ENCODE data around the gene TP63.
A peak's percentile ranks its signal among the peaks of the same experiment; 100 is the strongest.

TP63 gene

DNA sequence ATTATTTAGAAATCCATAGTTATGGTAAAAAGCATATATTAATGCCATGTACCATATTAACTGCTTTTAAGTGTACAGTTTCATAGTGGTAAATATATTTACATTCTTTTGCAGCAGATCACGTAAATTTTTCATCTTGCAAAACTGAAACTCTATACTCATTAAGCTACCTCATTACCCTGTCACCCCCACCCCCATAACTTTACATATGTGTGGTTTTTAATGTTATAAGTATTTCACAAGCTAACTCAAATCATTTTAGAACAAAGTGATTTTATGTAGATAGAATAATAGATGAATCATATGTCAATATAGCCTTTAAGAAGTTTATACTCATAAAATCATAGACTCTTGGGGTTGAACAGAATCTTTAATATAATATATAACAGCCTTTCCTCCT, 7.1 kb upstream of the TP63 start:
- Histone ChIP-seq H3K36me3 (ENCODE audit: control insufficient read depth in 1 of 2, insufficient read depth in 2 of 2, low read length in 2 of 2) (no peaks in the 10 kb centered on the region), H3K4me1 (ENCODE audit: control insufficient read depth in 1 of 2, insufficient read depth in 2 of 2, low read length in 2 of 2) (no peaks in the 10 kb centered on the region), H3K9ac (ENCODE audit: low read depth in 1 of 2, low read length in 2 of 2) (no peak overlapping the region), H3K27me3 (ENCODE audit: control insufficient read depth in 1 of 2, insufficient read depth in 2 of 2, low read length in 2 of 2) (no peaks in the 10 kb centered on the region), H3K27ac (ENCODE audit: low read depth, low read length) (no peak overlapping the region), H3K9me3 (ENCODE audit: control insufficient read depth in 1 of 2, low read length in 2 of 2) (no peaks in the 10 kb centered on the region), H3K4me3 (ENCODE audit: low read depth in 1 of 2, low read length in 2 of 2) (no peak overlapping the region)

DNA sequence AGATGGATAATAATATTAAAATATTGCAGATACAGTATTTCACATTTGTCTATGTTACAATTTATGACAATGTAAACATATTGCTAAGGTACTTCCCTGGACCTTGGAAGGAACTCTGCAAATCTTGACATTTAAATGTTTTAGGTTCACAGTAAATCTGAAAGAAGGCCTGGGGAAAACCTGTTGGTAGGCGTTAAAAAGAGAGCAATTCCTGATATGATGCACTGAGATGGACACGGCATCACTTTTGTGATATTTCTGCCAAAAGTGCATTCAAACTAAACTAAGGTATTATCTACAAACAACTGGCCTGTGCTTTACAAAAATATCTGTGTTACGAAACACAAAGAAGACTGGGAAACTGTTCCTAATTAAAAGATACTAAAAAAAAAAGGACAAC, 6.1 kb upstream of the TP63 start:
- Histone ChIP-seq H3K36me3 (ENCODE audit: control insufficient read depth in 1 of 2, insufficient read depth in 2 of 2, low read length in 2 of 2) (no peaks in the 10 kb centered on the region), H3K9me3 (ENCODE audit: control insufficient read depth in 1 of 2, low read length in 2 of 2) (no peaks in the 10 kb centered on the region), H3K27ac (ENCODE audit: low read depth, low read length) (no peak overlapping the region), H3K9ac (ENCODE audit: low read depth in 1 of 2, low read length in 2 of 2) (no peak overlapping the region), H3K4me3 (ENCODE audit: low read depth in 1 of 2, low read length in 2 of 2) (no peak overlapping the region), H3K27me3 (ENCODE audit: control insufficient read depth in 1 of 2, insufficient read depth in 2 of 2, low read length in 2 of 2) (no peaks in the 10 kb centered on the region), H3K4me1 (ENCODE audit: control insufficient read depth in 1 of 2, insufficient read depth in 2 of 2, low read length in 2 of 2) (no peaks in the 10 kb centered on the region)

DNA sequence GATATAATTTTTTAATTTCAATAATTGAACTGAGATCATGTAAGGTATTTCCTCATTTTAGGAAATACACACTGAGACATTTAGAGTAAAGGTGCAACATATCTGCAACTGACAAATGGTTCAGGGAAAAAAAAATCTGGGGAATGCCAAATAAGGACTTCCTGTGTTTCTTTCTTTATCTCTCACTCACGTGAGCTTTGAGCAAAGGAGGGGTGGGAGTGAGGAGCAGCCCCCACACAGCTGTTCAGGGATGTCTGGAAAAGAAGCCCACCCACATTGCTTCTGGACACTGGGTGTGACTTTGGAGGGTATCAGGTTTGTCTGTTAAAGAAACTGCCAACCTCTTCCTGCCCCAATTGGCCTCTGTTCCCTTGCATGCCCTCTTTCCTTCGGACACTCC, 5.6 kb upstream of the TP63 start:
- H3K36me3 ChIP-seq (ENCODE audit: control insufficient read depth in 1 of 2, insufficient read depth in 2 of 2, low read length in 2 of 2): no peaks in the 10 kb centered on the region
- H3K4me1 ChIP-seq (ENCODE audit: control insufficient read depth in 1 of 2, insufficient read depth in 2 of 2, low read length in 2 of 2): no peaks in the 10 kb centered on the region
- no peak overlapping the region for H3K9ac ChIP-seq (ENCODE audit: low read depth in 1 of 2, low read length in 2 of 2)
- no peak overlapping the region for H3K27ac ChIP-seq (ENCODE audit: low read depth, low read length)
- no peak overlapping the region for H3K4me3 ChIP-seq (ENCODE audit: low read depth in 1 of 2, low read length in 2 of 2)
- no peaks in the 10 kb centered on the region for H3K27me3 ChIP-seq (ENCODE audit: control insufficient read depth in 1 of 2, insufficient read depth in 2 of 2, low read length in 2 of 2)
- H3K9me3 ChIP-seq (ENCODE audit: control insufficient read depth in 1 of 2, low read length in 2 of 2): no peaks in the 10 kb centered on the region

DNA sequence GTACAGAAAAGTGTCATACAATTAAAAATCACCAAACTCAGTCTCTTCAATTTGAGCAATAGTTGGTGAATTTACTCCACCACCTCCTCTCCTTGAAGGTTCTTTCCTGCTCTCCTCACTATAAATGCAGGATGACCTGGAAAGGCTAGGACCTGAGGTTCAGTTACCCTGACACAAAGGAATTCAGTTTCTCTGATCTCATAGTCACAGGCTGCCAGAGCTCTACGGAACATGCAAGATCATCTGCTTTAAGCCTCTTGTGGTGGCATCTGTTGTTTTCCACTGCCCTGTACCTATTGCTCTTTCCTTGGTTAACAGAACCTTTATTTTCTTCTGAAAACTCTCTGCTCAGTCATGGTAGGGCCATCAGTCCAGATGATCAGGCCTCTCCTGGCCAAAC, 4.9 kb upstream of the TP63 start:
- no peaks in the 10 kb centered on the region for H3K36me3 ChIP-seq (ENCODE audit: control insufficient read depth in 1 of 2, insufficient read depth in 2 of 2, low read length in 2 of 2)
- H3K9ac ChIP-seq (ENCODE audit: low read depth in 1 of 2, low read length in 2 of 2): no peak overlapping the region
- H3K4me1 ChIP-seq (ENCODE audit: control insufficient read depth in 1 of 2, insufficient read depth in 2 of 2, low read length in 2 of 2): no peaks in the 10 kb centered on the region
- no peak overlapping the region for H3K27ac ChIP-seq (ENCODE audit: low read depth, low read length)
- H3K4me3 ChIP-seq (ENCODE audit: low read depth in 1 of 2, low read length in 2 of 2): no peak overlapping the region
- no peaks in the 10 kb centered on the region for H3K27me3 ChIP-seq (ENCODE audit: control insufficient read depth in 1 of 2, insufficient read depth in 2 of 2, low read length in 2 of 2)
- H3K9me3 ChIP-seq (ENCODE audit: control insufficient read depth in 1 of 2, low read length in 2 of 2): no peaks in the 10 kb centered on the region

DNA sequence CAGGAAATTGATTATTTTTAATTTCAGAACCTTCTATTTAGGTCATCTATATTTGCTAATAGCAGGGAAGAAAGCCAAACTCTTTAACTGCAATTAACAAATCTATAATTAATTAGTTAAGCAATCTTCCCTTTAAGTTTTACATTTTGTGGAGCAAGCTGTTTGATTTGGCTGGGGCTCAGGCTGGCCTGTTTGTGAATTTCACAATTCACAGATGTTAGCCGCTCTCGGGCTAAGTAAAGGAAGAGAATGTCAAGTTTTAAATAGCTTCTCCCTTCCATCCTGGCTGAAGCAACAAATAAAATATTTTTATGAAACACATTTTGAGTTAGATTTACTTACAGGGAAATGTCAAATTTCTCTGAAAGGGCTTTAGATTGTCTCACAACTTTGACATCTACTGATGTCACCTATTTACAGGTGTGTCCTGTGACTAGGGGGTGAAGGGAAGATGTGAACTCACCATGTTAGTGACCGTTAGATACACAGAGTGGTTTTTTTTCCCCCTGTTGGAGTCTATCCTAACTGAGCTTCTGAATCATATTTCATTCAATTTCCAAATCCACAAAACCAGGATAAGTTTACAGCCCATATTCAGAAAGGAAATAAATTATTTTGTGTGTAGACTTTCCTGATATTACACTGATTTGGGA, 1.3 kb upstream of the TP63 start:
- no peaks in the 10 kb centered on the region for H3K27me3 ChIP-seq (ENCODE audit: control insufficient read depth in 1 of 2, insufficient read depth in 2 of 2, low read length in 2 of 2)
- H3K27ac ChIP-seq (ENCODE audit: low read depth, low read length): no peak overlapping the region
- H3K4me3 ChIP-seq (ENCODE audit: low read depth in 1 of 2, low read length in 2 of 2): no peak overlapping the region
- no peaks in the 10 kb centered on the region for H3K4me1 ChIP-seq (ENCODE audit: control insufficient read depth in 1 of 2, insufficient read depth in 2 of 2, low read length in 2 of 2)
- no peaks in the 10 kb centered on the region for H3K9me3 ChIP-seq (ENCODE audit: control insufficient read depth in 1 of 2, low read length in 2 of 2)
- H3K36me3 ChIP-seq (ENCODE audit: control insufficient read depth in 1 of 2, insufficient read depth in 2 of 2, low read length in 2 of 2): no peaks in the 10 kb centered on the region
- no peak overlapping the region for H3K9ac ChIP-seq (ENCODE audit: low read depth in 1 of 2, low read length in 2 of 2)

DNA sequence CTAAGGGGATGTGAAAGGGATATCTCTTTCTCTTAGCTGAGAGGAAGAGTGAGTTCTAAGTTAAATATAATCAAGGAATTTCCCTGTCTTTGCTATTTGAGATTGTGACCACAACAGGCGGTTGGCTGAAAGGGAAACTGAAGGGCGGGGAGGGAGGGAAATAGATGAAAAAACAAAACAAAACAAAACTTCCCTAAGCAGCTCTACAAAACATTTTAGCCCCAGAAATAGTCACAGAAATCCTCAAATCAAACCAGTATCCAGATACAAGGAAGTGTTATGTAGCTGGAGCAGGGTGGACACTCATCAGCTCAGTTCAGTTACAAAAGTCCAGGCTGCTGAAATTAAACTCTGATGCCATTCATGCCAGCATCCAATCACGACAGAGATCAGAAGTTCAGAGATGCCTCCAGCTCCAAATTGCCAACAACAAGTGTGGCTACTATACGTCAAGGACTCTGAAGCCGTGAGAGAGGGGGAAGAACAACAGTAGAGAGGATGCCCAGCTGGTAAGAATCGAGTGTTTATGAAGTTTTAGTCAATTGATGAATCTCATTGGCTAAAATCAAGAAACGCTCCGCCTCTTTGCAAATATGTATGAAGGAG, 319 bp upstream of the TP63 start:
- H3K27me3 ChIP-seq (ENCODE audit: control insufficient read depth in 1 of 2, insufficient read depth in 2 of 2, low read length in 2 of 2): no peaks in the 10 kb centered on the region
- no peak overlapping the region for H3K9ac ChIP-seq (ENCODE audit: low read depth in 1 of 2, low read length in 2 of 2)
- H3K4me3 ChIP-seq (ENCODE audit: low read depth in 1 of 2, low read length in 2 of 2): peak overlapping the region in 1 of 2 donors; percentile 23
- no peak overlapping the region for H3K27ac ChIP-seq (ENCODE audit: low read depth, low read length)
- no peaks in the 10 kb centered on the region for H3K9me3 ChIP-seq (ENCODE audit: control insufficient read depth in 1 of 2, low read length in 2 of 2)
- H3K36me3 ChIP-seq (ENCODE audit: control insufficient read depth in 1 of 2, insufficient read depth in 2 of 2, low read length in 2 of 2): no peaks in the 10 kb centered on the region
- H3K4me1 ChIP-seq (ENCODE audit: control insufficient read depth in 1 of 2, insufficient read depth in 2 of 2, low read length in 2 of 2): no peaks in the 10 kb centered on the region

DNA sequence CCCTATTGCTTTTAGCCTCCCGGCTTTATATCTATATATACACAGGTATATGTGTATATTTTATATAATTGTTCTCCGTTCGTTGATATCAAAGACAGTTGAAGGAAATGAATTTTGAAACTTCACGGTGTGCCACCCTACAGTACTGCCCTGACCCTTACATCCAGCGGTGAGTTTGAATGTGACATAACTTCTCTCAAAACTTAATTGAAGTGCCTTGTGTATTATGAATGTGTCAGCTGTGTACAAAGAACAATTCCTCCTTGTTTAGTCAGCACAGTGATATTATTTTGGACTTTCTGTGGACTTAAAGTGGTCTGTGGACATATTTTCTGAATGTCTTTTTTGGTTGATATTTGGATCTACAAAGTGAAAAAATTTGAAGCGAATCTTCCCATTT, 220 bp downstream of the TP63 start:
- H3K9ac ChIP-seq (ENCODE audit: low read depth in 1 of 2, low read length in 2 of 2): no peak overlapping the region
- no peaks in the 10 kb centered on the region for H3K4me1 ChIP-seq (ENCODE audit: control insufficient read depth in 1 of 2, insufficient read depth in 2 of 2, low read length in 2 of 2)
- H3K27ac ChIP-seq (ENCODE audit: low read depth, low read length): no peak overlapping the region
- H3K27me3 ChIP-seq (ENCODE audit: control insufficient read depth in 1 of 2, insufficient read depth in 2 of 2, low read length in 2 of 2): no peaks in the 10 kb centered on the region
- no peaks in the 10 kb centered on the region for H3K9me3 ChIP-seq (ENCODE audit: control insufficient read depth in 1 of 2, low read length in 2 of 2)
- no peak overlapping the region for H3K4me3 ChIP-seq (ENCODE audit: low read depth in 1 of 2, low read length in 2 of 2)
- H3K36me3 ChIP-seq (ENCODE audit: control insufficient read depth in 1 of 2, insufficient read depth in 2 of 2, low read length in 2 of 2): no peaks in the 10 kb centered on the region

DNA sequence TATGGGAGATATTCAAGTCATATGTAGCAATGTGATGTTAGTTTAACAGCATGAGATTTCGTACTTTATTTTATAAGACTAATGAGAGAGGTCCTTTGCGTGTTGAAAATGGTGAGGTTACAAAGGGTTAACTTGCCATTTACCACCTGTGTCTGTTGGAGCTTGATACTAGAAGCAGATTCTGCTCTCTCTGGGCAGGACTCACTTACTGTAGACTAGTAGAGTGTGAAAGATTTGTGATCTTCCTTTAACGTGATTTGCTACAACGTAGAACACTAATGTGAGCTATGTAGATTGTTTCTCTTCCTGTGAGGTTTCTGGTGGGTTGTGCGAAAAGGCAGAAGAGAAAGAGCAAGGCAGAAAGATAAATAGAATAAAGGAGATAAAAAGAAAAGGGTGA, 1.1 kb downstream of the TP63 start:
- Histone ChIP-seq H3K36me3 (ENCODE audit: control insufficient read depth in 1 of 2, insufficient read depth in 2 of 2, low read length in 2 of 2) (no peaks in the 10 kb centered on the region), H3K27ac (ENCODE audit: low read depth, low read length) (no peak overlapping the region), H3K27me3 (ENCODE audit: control insufficient read depth in 1 of 2, insufficient read depth in 2 of 2, low read length in 2 of 2) (no peaks in the 10 kb centered on the region), H3K4me3 (ENCODE audit: low read depth in 1 of 2, low read length in 2 of 2) (no peak overlapping the region), H3K9me3 (ENCODE audit: control insufficient read depth in 1 of 2, low read length in 2 of 2) (no peaks in the 10 kb centered on the region), H3K4me1 (ENCODE audit: control insufficient read depth in 1 of 2, insufficient read depth in 2 of 2, low read length in 2 of 2) (no peaks in the 10 kb centered on the region), H3K9ac (ENCODE audit: low read depth in 1 of 2, low read length in 2 of 2) (no peak overlapping the region)

DNA sequence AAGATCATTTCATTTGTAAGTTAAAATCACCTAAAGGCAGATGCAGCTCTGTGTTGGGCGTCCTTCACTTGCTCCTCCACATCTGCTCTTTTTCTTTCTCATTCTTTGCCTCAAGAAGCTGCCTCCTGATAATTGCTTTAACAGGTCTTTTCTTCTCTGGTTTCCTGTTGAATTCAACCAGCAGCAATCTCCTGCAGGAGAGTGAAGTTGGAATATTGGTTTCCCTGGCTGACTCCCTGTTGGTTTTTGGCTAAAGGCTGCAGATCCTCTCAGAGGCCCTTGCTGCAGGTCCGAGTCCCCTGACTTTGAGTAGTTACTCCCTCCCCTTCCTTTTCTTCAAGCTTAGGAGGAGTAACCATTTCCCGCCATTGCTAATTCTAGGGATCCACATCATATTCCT, 4.2 kb downstream of the TP63 start:
- Histone ChIP-seq H3K27ac (ENCODE audit: low read depth, low read length) (no peak overlapping the region), H3K4me1 (ENCODE audit: control insufficient read depth in 1 of 2, insufficient read depth in 2 of 2, low read length in 2 of 2) (no peaks in the 10 kb centered on the region), H3K4me3 (ENCODE audit: low read depth in 1 of 2, low read length in 2 of 2) (no peak overlapping the region), H3K36me3 (ENCODE audit: control insufficient read depth in 1 of 2, insufficient read depth in 2 of 2, low read length in 2 of 2) (no peaks in the 10 kb centered on the region), H3K9ac (ENCODE audit: low read depth in 1 of 2, low read length in 2 of 2) (no peak overlapping the region), H3K27me3 (ENCODE audit: control insufficient read depth in 1 of 2, insufficient read depth in 2 of 2, low read length in 2 of 2) (no peaks in the 10 kb centered on the region), H3K9me3 (ENCODE audit: control insufficient read depth in 1 of 2, low read length in 2 of 2) (no peaks in the 10 kb centered on the region)

DNA sequence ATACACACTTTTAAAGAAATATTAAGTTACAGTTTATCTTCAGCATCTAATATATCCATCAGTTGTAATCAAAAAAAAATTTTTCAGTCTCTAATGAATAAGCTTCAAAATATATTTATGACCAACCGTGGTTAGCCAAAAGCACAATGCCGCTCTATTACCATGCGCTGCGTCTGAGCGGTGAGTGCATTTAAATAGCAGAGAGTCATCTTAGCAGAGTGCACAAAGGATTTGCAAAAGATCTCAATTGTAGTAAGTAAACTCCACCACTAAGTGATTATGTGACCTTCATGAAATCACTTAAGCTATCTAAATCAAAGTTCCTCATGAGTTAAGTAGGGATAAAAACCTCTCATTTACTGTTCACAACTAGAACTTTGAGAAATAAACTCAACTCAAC, 4.9 kb downstream of the TP63 start:
- H3K27ac ChIP-seq (ENCODE audit: low read depth, low read length): no peak overlapping the region
- no peaks in the 10 kb centered on the region for H3K36me3 ChIP-seq (ENCODE audit: control insufficient read depth in 1 of 2, insufficient read depth in 2 of 2, low read length in 2 of 2)
- H3K4me1 ChIP-seq (ENCODE audit: control insufficient read depth in 1 of 2, insufficient read depth in 2 of 2, low read length in 2 of 2): no peaks in the 10 kb centered on the region
- H3K9ac ChIP-seq (ENCODE audit: low read depth in 1 of 2, low read length in 2 of 2): no peak overlapping the region
- no peak overlapping the region for H3K4me3 ChIP-seq (ENCODE audit: low read depth in 1 of 2, low read length in 2 of 2)
- no peaks in the 10 kb centered on the region for H3K9me3 ChIP-seq (ENCODE audit: control insufficient read depth in 1 of 2, low read length in 2 of 2)
- no peaks in the 10 kb centered on the region for H3K27me3 ChIP-seq (ENCODE audit: control insufficient read depth in 1 of 2, insufficient read depth in 2 of 2, low read length in 2 of 2)

Measured in duodenal mucosa (tissue), 2 donors.